IMR-90 (cell line): Measurements from ENCODE around the gene TEF.

Source experiments
- BHLHE40 ChIP-seq: fragments of 150-350 bp; IDR thresholded peaks from 2 replicates; pipeline ENCODE4 v1.6.1; 2016; ENCODE audit warnings: mild to moderate bottlenecking, low read depth, low read length
- CHD1 ChIP-seq: IDR thresholded peaks from 2 replicates; pipeline ENCODE4 v1.6.1; 2012; ENCODE audit warnings: low read depth, low read length, improper control_type of control experiment
- CTCF ChIP-seq: conservative IDR thresholded peaks from 2 replicates; pipeline ENCODE4 v1.5.1; 2012; ENCODE audit warnings: mild to moderate bottlenecking, low read depth, low read length, improper control_type of control experiment
- MAZ ChIP-seq: IDR thresholded peaks from 2 replicates; pipeline ENCODE4 v1.6.1; 2012; ENCODE audit warnings: low read depth, mild to moderate bottlenecking, low read length, improper control_type of control experiment, moderate library complexity, borderline replicate concordance
- NFE2L2 ChIP-seq: fragments of 150-350 bp; IDR thresholded peaks from 2 replicates; pipeline ENCODE4 v1.6.1; 2016; ENCODE audit warnings: low read depth, mild to moderate bottlenecking, low read length
- POLR2A ChIP-seq: IDR thresholded peaks from 2 replicates; pipeline ENCODE4 v1.6.1; 2012; ENCODE audit warnings: mild to moderate bottlenecking, low read depth, low read length
- RFX5 ChIP-seq: IDR thresholded peaks from 2 replicates; pipeline ENCODE4 v1.8.0; 2012; ENCODE audit warnings: low read depth, mild to moderate bottlenecking, low read length, moderate library complexity

GRCh38 chr22:41366323-41367029 lies 15.3 kb upstream of the TEF start:
- TF ChIP-seq BHLHE40: no peak
- no peak for TF ChIP-seq POLR2A
- TF ChIP-seq CTCF: no peak
- no peak for TF ChIP-seq MAZ
- no peak for TF ChIP-seq NFE2L2
- no peak for TF ChIP-seq RFX5
- no peak for TF ChIP-seq CHD1
